ENCODE data around the gene BACH1. TPM values are rescaled to one million over a fixed set of nuclear protein-coding genes. Genes with fewer than 3 reads are reported as not detected.

The BACH1 gene
- polyA plus RNA-seq, 1 of the 3 experiments (the other 2 are of a cell fraction) = 18.1 TPM

DNA sequence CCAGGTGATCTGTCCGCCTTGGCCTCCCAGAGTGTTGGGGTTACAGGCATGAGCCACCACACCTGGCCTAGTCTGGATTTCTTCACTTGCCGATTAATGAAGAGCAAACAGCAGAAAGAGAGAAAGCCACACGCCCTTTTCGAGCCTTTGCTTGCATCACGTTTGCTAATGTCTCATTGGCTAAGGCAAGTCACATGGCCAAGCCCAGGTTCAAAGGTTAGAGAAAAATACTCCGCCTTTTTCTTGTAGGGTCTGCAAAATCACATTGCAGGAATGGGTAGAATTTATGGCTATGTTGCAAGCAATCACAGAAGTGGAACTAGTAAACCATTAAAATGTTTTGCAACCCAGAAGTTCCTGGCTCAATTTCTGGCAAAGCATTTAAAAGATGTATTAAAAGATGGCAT lies 26.8 kb upstream of the BACH1 start:
- H3F3A ChIP-seq (replicated peaks; ENCODE audit: insufficient read depth) = peaks cover 2% of the 10 kb centered on the region
- no peaks in the 10 kb centered on the region for H3K9me2 ChIP-seq
- no peaks in the 10 kb centered on the region for H3K27me3 ChIP-seq (ENCODE audit: insufficient read depth)
- no peaks in the 10 kb centered on the region for H3K9me3 ChIP-seq
- no peaks in the 10 kb centered on the region for H3K79me2 ChIP-seq (ENCODE audit: insufficient read depth)
- TF ChIP-seq, protein P1, sequence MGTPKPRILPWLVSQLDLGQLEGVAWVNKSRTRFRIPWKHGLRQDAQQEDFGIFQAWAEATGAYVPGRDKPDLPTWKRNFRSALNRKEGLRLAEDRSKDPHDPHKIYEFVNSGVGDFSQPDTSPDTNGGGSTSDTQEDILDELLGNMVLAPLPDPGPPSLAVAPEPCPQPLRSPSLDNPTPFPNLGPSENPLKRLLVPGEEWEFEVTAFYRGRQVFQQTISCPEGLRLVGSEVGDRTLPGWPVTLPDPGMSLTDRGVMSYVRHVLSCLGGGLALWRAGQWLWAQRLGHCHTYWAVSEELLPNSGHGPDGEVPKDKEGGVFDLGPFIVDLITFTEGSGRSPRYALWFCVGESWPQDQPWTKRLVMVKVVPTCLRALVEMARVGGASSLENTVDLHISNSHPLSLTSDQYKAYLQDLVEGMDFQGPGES (IDR thresholded peaks at IDR 0.05; ENCODE audit: low read depth, low read length) = no peak
- TF ChIP-seq, protein P2, sequence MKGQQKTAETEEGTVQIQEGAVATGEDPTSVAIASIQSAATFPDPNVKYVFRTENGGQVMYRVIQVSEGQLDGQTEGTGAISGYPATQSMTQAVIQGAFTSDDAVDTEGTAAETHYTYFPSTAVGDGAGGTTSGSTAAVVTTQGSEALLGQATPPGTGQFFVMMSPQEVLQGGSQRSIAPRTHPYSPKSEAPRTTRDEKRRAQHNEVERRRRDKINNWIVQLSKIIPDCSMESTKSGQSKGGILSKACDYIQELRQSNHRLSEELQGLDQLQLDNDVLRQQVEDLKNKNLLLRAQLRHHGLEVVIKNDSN (IDR thresholded peaks at IDR 0.05; ENCODE audit: borderline replicate concordance, low read depth) = peak; percentile 9; the same call in 1 of the 2 replicates
- 85% methylated on average over 6 of the region's 6 CpGs for WGBS (ENCODE audit: low lambda C conversion rate)
- H3K4me2 ChIP-seq = no peak overlapping the region
- no peak overlapping the region for H3K4me3 ChIP-seq (ENCODE audit: low read depth in 2 of 2, low read length in 1 of 2)
- no peaks in the 10 kb centered on the region for H4K20me1 ChIP-seq (ENCODE audit: insufficient read depth)
- POLR2A ChIA-PET = no interaction called here
- H3K36me3 ChIP-seq (replicated peaks in 1 of 2; ENCODE audit: control insufficient read depth in 1 of 2, insufficient read depth in 2 of 2, low read length in 1 of 2) = peaks cover 0 to 3% of the 10 kb centered on the region in 2 experiments
- no peak overlapping the region for H2AFZ ChIP-seq (ENCODE audit: low read depth)
- DNase-seq = no peak
- no peaks in the 10 kb centered on the region for H3K4me1 ChIP-seq (ENCODE audit: control insufficient read depth in 1 of 2, insufficient read depth in 2 of 2, low read depth in 1 of 2, low read length in 1 of 2)
- CTCF ChIA-PET = no interaction called here
- no peak overlapping the region for H3K27ac ChIP-seq (ENCODE audit: low read depth in 2 of 2, low read length in 1 of 2)
- no peak overlapping the region for H3K9ac ChIP-seq

DNA sequence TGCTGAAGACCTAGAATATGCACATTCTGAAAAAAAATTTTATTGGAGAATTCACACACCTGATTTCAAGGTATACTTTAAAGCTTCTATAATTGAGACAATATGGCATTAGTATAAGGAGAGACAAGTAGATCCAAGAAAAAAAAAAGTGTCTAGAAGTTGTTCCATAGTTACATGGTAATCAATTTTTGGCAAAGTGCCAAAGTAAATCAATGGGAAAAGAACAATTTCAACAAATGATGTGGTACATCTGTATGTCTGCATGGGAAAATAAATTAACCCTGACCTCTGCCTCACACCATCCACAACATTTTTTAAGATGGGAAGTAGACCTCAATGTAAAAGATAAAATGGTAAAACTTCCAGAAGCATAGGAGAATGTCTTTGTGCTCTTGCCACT lies 21.3 kb upstream of the BACH1 start:
- no peak for TF ChIP-seq RFX5 (IDR thresholded peaks at IDR 0.05; ENCODE audit: low read length)
- no peak for TF ChIP-seq ELF1 (IDR thresholded peaks at IDR 0.05)
- TF ChIP-seq GATA2 (CRISPR knock-in tag; IDR thresholded peaks at IDR 0.05) = no peak
- TF ChIP-seq, protein P3, sequence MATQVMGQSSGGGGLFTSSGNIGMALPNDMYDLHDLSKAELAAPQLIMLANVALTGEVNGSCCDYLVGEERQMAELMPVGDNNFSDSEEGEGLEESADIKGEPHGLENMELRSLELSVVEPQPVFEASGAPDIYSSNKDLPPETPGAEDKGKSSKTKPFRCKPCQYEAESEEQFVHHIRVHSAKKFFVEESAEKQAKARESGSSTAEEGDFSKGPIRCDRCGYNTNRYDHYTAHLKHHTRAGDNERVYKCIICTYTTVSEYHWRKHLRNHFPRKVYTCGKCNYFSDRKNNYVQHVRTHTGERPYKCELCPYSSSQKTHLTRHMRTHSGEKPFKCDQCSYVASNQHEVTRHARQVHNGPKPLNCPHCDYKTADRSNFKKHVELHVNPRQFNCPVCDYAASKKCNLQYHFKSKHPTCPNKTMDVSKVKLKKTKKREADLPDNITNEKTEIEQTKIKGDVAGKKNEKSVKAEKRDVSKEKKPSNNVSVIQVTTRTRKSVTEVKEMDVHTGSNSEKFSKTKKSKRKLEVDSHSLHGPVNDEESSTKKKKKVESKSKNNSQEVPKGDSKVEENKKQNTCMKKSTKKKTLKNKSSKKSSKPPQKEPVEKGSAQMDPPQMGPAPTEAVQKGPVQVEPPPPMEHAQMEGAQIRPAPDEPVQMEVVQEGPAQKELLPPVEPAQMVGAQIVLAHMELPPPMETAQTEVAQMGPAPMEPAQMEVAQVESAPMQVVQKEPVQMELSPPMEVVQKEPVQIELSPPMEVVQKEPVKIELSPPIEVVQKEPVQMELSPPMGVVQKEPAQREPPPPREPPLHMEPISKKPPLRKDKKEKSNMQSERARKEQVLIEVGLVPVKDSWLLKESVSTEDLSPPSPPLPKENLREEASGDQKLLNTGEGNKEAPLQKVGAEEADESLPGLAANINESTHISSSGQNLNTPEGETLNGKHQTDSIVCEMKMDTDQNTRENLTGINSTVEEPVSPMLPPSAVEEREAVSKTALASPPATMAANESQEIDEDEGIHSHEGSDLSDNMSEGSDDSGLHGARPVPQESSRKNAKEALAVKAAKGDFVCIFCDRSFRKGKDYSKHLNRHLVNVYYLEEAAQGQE (IDR thresholded peaks at IDR 0.05; ENCODE audit: low read depth, low read length) = no peak
- peak; percentile 46; the same call in 1 of the 2 replicates for TF ChIP-seq NFIC (IDR thresholded peaks at IDR 0.05; ENCODE audit: borderline replicate concordance)
- TF ChIP-seq TCF12 (IDR thresholded peaks at IDR 0.05) = no peak
- TF ChIP-seq, protein P4, sequence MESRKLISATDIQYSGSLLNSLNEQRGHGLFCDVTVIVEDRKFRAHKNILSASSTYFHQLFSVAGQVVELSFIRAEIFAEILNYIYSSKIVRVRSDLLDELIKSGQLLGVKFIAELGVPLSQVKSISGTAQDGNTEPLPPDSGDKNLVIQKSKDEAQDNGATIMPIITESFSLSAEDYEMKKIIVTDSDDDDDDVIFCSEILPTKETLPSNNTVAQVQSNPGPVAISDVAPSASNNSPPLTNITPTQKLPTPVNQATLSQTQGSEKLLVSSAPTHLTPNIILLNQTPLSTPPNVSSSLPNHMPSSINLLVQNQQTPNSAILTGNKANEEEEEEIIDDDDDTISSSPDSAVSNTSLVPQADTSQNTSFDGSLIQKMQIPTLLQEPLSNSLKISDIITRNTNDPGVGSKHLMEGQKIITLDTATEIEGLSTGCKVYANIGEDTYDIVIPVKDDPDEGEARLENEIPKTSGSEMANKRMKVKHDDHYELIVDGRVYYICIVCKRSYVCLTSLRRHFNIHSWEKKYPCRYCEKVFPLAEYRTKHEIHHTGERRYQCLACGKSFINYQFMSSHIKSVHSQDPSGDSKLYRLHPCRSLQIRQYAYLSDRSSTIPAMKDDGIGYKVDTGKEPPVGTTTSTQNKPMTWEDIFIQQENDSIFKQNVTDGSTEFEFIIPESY (IDR thresholded peaks at IDR 0.05; ENCODE audit: borderline replicate concordance, low read depth) = no peak
- no peak for TF ChIP-seq NRF1 (IDR thresholded peaks at IDR 0.05; ENCODE audit: low read depth, low read length)
- TF ChIP-seq POLR2AphosphoS5 (IDR thresholded peaks at IDR 0.05; ENCODE audit: low read depth, low read length) = no peak

More for the DNA sequence above, 21.3 kb upstream of the BACH1 start:
- no peak overlapping the region for H3K4me2 ChIP-seq
- H3K9me2 ChIP-seq = no peaks in the 10 kb centered on the region
- no peaks in the 10 kb centered on the region for H3K27me3 ChIP-seq (ENCODE audit: insufficient read depth)
- H4K20me1 ChIP-seq (ENCODE audit: insufficient read depth) = no peaks in the 10 kb centered on the region
- H3K4me1 ChIP-seq (ENCODE audit: control insufficient read depth in 1 of 2, insufficient read depth in 2 of 2, low read depth in 1 of 2, low read length in 1 of 2) = no peaks in the 10 kb centered on the region
- ChIA-PET POLR2A (no interaction called here), CTCF (no interaction called here)
- no peaks in the 10 kb centered on the region for H3K79me2 ChIP-seq (ENCODE audit: insufficient read depth)
- no peaks in the 10 kb centered on the region for H3F3A ChIP-seq (replicated peaks; ENCODE audit: insufficient read depth)
- H3K36me3 ChIP-seq (replicated peaks in 1 of 2; ENCODE audit: control insufficient read depth in 1 of 2, insufficient read depth in 2 of 2, low read length in 1 of 2) = no peaks in the 10 kb centered on the region
- H2AFZ ChIP-seq (ENCODE audit: low read depth) = no peak overlapping the region
- DNase-seq = no peak
- H3K4me3 ChIP-seq (ENCODE audit: low read depth in 2 of 2, low read length in 1 of 2) = no peak overlapping the region
- no peak overlapping the region for H3K9ac ChIP-seq
- H3K9me3 ChIP-seq = no peaks in the 10 kb centered on the region
- H3K27ac ChIP-seq (ENCODE audit: low read depth in 2 of 2, low read length in 1 of 2) = no peak overlapping the region
